GM12891 (cell line): Measurements from ENCODE around the gene ZDHHC3.

Experiments used
- PAX5 ChIP-seq: IDR thresholded peaks from 2 replicates; pipeline ENCODE4 v1.6.1; 2011; ENCODE audit warnings: low read length, moderate library complexity, mild to moderate bottlenecking; ENCODE audit not compliant: insufficient read depth, severe bottlenecking
- POLR2A ChIP-seq: IDR thresholded peaks from 2 replicates; pipeline ENCODE4 v1.6.1; 2011; ENCODE audit warnings: low read depth, low read length, control low read depth
- POLR2AphosphoS5 ChIP-seq: IDR thresholded peaks from 2 replicates; pipeline ENCODE4 v1.6.1; 2011; ENCODE audit warnings: low read depth, low read length, control low read depth
- POU2F2 ChIP-seq: IDR thresholded peaks from 2 replicates; pipeline ENCODE4 v1.6.1; 2011; ENCODE audit warnings: low read depth, mild to moderate bottlenecking, control low read depth, low read length, moderate library complexity
- SPI1 ChIP-seq: IDR thresholded peaks from 2 replicates; pipeline ENCODE4 v1.6.1; 2011; ENCODE audit warnings: low read depth, low read length, control low read depth
- TAF1 ChIP-seq: IDR thresholded peaks from 2 replicates; pipeline ENCODE4 v1.6.1; 2011; ENCODE audit warnings: low read depth, low read length, control low read depth

GRCh38 chr3:44942202-44942921 lies 33.6 kb downstream of the ZDHHC3 start:
- no peak for TF ChIP-seq POLR2A
- no peak for TF ChIP-seq TAF1
- TF ChIP-seq POLR2AphosphoS5, result no peak
- no peak for TF ChIP-seq POU2F2
- TF ChIP-seq SPI1, result no peak
- TF ChIP-seq PAX5, result no peak
